ENCODE results near the gene GOLM1. TPM values are rescaled to one million over a fixed set of nuclear protein-coding genes. Genes with fewer than 3 reads are reported as not detected.

GOLM1 gene
- total RNA-seq, 3 donors from 2014 or later, result 17.1 to 45.6 (median 41.0) TPM

DNA sequence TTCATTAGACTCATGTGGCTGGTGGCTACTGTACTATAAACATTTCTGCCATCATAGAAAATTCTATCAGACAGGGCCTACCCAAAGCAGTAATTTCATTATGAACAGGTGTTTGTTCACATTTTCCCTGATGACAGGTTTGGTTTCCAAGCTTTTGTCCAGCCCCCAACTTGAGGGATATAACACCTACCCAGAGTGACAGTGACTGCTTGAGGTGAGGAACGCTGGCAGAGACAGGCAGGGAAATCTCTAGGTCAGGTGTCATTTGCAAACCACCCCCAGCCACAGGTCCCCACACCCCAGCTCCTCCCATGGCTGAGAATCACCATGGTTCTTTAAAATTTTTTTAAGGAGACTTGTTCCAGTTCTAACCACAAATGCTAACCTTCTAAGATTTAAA is 25.5 kb downstream of the GOLM1 start:
- DNase-seq (ENCODE audit: low spot score in 2 of 2), result no peak
- H3K4me3 ChIP-seq, result no peak overlapping the region
- H3K9me3 ChIP-seq, result no peaks in the 10 kb centered on the region
- peaks cover 6% of the 10 kb centered on the region for H3K36me3 ChIP-seq
- intact Hi-C loops (cut with DNase I; ENCODE audit: low total_unique reads), result no loop called here
- H3K27ac ChIP-seq, result no peak overlapping the region
- TF ChIP-seq POLR2A (IDR thresholded peaks at IDR 0.05), result no peak
- TF ChIP-seq, protein P1, sequence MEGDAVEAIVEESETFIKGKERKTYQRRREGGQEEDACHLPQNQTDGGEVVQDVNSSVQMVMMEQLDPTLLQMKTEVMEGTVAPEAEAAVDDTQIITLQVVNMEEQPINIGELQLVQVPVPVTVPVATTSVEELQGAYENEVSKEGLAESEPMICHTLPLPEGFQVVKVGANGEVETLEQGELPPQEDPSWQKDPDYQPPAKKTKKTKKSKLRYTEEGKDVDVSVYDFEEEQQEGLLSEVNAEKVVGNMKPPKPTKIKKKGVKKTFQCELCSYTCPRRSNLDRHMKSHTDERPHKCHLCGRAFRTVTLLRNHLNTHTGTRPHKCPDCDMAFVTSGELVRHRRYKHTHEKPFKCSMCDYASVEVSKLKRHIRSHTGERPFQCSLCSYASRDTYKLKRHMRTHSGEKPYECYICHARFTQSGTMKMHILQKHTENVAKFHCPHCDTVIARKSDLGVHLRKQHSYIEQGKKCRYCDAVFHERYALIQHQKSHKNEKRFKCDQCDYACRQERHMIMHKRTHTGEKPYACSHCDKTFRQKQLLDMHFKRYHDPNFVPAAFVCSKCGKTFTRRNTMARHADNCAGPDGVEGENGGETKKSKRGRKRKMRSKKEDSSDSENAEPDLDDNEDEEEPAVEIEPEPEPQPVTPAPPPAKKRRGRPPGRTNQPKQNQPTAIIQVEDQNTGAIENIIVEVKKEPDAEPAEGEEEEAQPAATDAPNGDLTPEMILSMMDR (IDR thresholded peaks at IDR 0.05), result no peak
- H3K4me1 ChIP-seq, result no peaks in the 10 kb centered on the region
- H3K27me3 ChIP-seq, result no peaks in the 10 kb centered on the region

DNA sequence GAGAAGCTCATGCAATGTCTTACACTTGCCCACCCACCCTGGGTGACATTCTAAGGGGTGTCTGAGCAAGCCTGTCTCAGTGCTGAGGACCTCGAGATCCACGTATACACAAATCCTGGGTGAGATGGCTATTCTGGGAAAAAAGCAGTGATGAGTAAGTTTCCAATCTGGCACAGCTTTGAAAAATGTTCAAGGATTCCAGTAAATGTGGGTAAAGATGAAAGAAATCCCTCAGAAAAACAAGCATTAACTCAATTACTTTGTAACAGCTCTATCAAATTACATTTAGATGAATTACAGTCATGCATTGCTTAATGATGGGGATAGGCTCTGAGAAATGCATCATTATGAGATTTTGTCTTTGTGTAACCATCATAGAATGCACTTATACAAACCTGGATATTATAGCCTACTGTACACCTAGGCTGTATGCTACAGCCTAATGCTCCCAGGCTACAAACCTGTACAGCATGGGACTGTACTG is 26.9 kb downstream of the GOLM1 start:
- no peaks in the 10 kb centered on the region for H3K4me1 ChIP-seq
- H3K27ac ChIP-seq, result no peak overlapping the region
- TF ChIP-seq POLR2AphosphoS5 (IDR thresholded peaks at IDR 0.05) (no peak), POLR2A (IDR thresholded peaks at IDR 0.05) (no peak)
- TF ChIP-seq, protein P1 (IDR thresholded peaks at IDR 0.05), result no peak
- H3K27me3 ChIP-seq, result no peaks in the 10 kb centered on the region
- DNase-seq (ENCODE audit: low spot score in 2 of 2), result no peak
- H3K9me3 ChIP-seq, result no peaks in the 10 kb centered on the region
- intact Hi-C loops (cut with DNase I; ENCODE audit: low total_unique reads), result no loop called here
- no peak overlapping the region for H3K4me3 ChIP-seq
- peaks cover 5% of the 10 kb centered on the region for H3K36me3 ChIP-seq

DNA sequence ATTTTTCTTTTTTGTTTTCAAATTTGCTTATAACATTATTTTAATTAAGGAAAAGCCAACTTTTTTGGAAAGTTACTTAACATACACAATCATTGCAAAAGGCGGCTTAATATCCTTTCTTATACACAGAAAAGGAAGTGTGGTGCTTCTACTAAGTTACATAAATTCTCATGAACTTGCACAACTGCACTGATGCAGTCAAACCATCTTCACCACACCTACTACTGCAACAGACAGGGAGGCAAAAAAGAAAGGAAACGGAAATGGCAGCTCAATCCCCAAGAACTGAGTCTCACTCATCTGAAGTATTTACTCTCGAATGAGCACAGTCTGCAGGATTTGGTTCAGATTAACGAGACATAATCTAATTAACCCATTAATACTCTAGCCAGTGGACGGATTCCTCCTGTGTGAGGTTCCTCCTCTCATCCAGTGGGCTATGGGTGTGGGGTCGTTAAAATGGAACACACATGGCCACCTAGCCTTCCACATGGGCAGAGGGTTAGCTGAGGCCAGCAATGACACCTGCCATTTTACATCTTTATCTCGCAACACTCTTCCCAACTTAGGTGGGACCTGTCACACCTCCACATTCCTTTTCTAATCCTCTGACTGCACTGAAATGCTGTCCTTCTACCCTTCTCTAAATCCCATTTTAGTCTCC is 30.0 kb downstream of the GOLM1 start:
- TF ChIP-seq POLR2A (IDR thresholded peaks at IDR 0.05), result no peak
- TF ChIP-seq POLR2AphosphoS5 (IDR thresholded peaks at IDR 0.05), result no peak
- TF ChIP-seq, protein P1 (IDR thresholded peaks at IDR 0.05), result no peak
- intact Hi-C loops (cut with DNase I; ENCODE audit: low total_unique reads), result no loop called here

DNA sequence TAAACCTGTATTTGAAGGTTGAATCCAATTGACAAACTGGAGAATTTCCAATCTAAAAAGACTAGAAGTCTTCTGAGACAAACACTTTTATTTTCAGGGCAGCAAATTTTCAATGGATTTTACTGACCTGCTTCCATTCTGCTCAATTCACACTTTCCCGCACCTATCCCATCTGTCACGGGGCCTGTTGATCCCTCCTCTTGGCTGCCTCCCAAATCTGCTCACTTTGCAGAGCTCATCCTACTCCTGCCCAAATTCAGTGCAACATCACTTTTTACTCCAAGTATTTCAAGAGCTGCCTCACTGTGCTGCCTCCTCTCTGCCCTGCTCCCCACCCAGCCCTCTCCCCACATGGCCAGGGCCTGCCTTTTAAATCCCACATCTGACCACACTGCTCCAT is 35.1 kb downstream of the GOLM1 start:
- Histone ChIP-seq H3K9me3 (no peaks in the 10 kb centered on the region), H3K36me3 (no peaks in the 10 kb centered on the region), H3K27ac (no peak overlapping the region), H3K4me1 (no peaks in the 10 kb centered on the region), H3K27me3 (no peaks in the 10 kb centered on the region), H3K4me3 (no peak overlapping the region)
- TF ChIP-seq, protein P1 (IDR thresholded peaks at IDR 0.05), result no peak
- no peak for TF ChIP-seq POLR2A (IDR thresholded peaks at IDR 0.05)
- TF ChIP-seq POLR2AphosphoS5 (IDR thresholded peaks at IDR 0.05), result no peak
- intact Hi-C loops (cut with DNase I; ENCODE audit: low total_unique reads), result no loop called here
- DNase-seq (ENCODE audit: low spot score in 2 of 2), result no peak

More for the DNA sequence above, 30.0 kb downstream of the GOLM1 start:
- DNase-seq (ENCODE audit: low spot score in 2 of 2), result no peak
- Histone ChIP-seq H3K4me3 (no peak overlapping the region), H3K27ac (no peak overlapping the region), H3K27me3 (no peaks in the 10 kb centered on the region), H3K9me3 (no peaks in the 10 kb centered on the region), H3K4me1 (no peaks in the 10 kb centered on the region), H3K36me3 (no peaks in the 10 kb centered on the region)

DNA sequence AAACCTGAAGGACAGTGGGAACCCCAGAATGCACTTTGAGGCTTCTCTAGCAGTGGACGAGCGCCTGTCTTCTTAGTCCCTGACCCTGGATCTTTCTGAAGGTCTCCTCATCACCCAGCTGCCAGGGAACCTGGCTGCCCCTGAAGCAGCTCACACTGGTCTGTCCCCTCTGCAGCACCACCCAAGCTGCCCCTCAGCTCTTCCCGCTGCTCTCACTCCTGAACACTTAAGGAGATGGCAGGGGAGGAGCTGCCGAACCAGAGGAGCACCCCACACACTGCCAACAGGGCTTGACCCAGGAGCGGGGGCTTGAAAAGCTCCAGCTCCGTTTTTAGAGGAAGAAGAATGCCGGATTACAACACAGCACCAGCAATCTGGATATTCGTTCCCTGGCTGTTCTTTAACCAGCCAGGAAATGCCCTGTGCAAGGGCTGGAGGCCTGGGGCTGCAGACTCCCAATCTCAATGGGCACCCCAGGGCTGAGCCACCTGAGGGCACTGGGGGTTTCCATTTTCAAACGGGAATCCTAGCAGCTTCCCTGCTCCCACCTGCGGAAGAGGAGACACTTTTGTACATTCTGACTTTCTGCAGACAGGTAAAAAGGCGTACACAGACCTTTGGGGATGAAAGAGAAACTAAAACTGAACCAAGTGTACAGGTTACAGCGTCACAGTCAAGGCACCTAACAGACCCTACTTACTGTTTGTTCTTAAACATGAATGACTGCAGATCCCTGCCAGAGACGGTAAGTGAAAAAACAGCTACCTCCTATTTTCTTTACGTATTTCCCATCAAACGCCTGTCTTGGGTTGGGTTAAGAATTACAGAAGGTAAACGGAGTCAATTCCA is 36.3 kb downstream of the GOLM1 start:
- Histone ChIP-seq H3K27me3 (no peaks in the 10 kb centered on the region), H3K4me1 (no peaks in the 10 kb centered on the region), H3K4me3 (peak overlapping the region in 2 of 3 donors; percentile 2 to 23), H3K9me3 (no peaks in the 10 kb centered on the region), H3K27ac (no peak overlapping the region), H3K36me3 (no peaks in the 10 kb centered on the region)
- no peak for DNase-seq (ENCODE audit: low spot score in 2 of 2)
- intact Hi-C loops (cut with DNase I; ENCODE audit: low total_unique reads), result no loop called here
- TF ChIP-seq, protein P1 (IDR thresholded peaks at IDR 0.05), result no peak
- no peak for TF ChIP-seq POLR2AphosphoS5 (IDR thresholded peaks at IDR 0.05)
- no peak for TF ChIP-seq POLR2A (IDR thresholded peaks at IDR 0.05)
